Endothelial cell of umbilical vein (primary cell): ENCODE measurements around the gene ALDH1A3. TPM values are rescaled to one million over a fixed set of nuclear protein-coding genes. Genes with fewer than 3 reads are reported as not detected.

Experiments used
- BruUV-seq: library from RNA; stranded (reverse); fragments of 400-500 nt; replicated peaks from 2 replicates; lab custom pipeline; 2021; lab: Mats Ljungman, UMichigan
- CTCF ChIA-PET: fragments of 300-600, 350-600 bp; sonication (Branson Sonifier 250); formaldehyde crosslinking; loops from one replicate; lab custom pipeline; 2021; ENCODE audit warnings: antibody characterized with exemption, inconsistent platforms; lab: Charles Lee
- POLR2A ChIA-PET: fragments of 300-600, 350-600 bp; sonication (Branson Sonifier 250); formaldehyde crosslinking; loops from one replicate; lab custom pipeline; 2021; ENCODE audit warnings: antibody characterized with exemption, inconsistent platforms; lab: Charles Lee
- DNase-seq: peaks from one replicate; pipeline ENCODE4 v3.0.0-alpha.2; 2011; ENCODE audit warnings: low read depth, low spot score
- FAIRE-seq: peaks from 2 replicates; lab custom pipeline; 2011; peaks lifted over from hg19 to GRCh38; lab: Jason Lieb, UNC
- H2AFZ ChIP-seq: 2 replicates; pipeline ENCODE4 v1.6.0; 2012; ENCODE audit warnings: low read depth, low read length, control low read depth, inconsistent platforms
- H3K27ac ChIP-seq: 2 replicates; pipeline ENCODE4 v1.5.1; 2011; ENCODE audit warnings: low read depth, mild to moderate bottlenecking, control low read depth, low read length, moderate library complexity; ENCODE audit not compliant: insufficient read depth
- H3K27me3 ChIP-seq, 2 experiments: 2 replicates each; pipeline versions ENCODE4 v1.6.0 to v1.6.1; 2011; ENCODE audit warnings: low read length in 2 of 2, mixed read lengths in 1 of 2; ENCODE audit not compliant: control insufficient read depth in 2 of 2, insufficient read depth in 2 of 2
- H3K36me3 ChIP-seq, 2 experiments: 2 replicates in 1 of 2; 3 replicates in 1 of 2; pipeline ENCODE4 v1.5.1; 2011; ENCODE audit warnings: low read length in 2 of 2, mild to moderate bottlenecking in 1 of 2, moderate library complexity in 1 of 2; ENCODE audit not compliant: control insufficient read depth in 2 of 2, insufficient read depth in 2 of 2; ENCODE audit errors: extremely low read depth in 1 of 2
- H3K4me1 ChIP-seq: 3 replicates; pipeline ENCODE4 v1.5.1; 2011; ENCODE audit warnings: mild to moderate bottlenecking, low read length; ENCODE audit not compliant: control insufficient read depth, insufficient read depth; ENCODE audit errors: extremely low read depth
- H3K4me2 ChIP-seq: 2 replicates; pipeline ENCODE4 v1.6.1; 2011; ENCODE audit warnings: low read length, control low read depth, mixed read lengths; ENCODE audit not compliant: insufficient read depth
- H3K4me3 ChIP-seq, 3 experiments: fragments of 200-600 bp in 1 of 3; sonication (generic), shearing (Covaris generic) in 1 of 3; replicated peaks in 1 of 3; 2 replicates each; pipeline ENCODE4 v1.5.1; 2011 to 2016; ENCODE audit warnings: control low read depth in 3 of 3, low read length in 3 of 3, mild to moderate bottlenecking in 2 of 3, inconsistent platforms in 1 of 3, low read depth in 1 of 3, moderate library complexity in 1 of 3; ENCODE audit not compliant: insufficient read depth in 1 of 3
- H3K79me2 ChIP-seq: 2 replicates; pipeline ENCODE4 v1.6.0; 2012; ENCODE audit warnings: low read length, inconsistent platforms; ENCODE audit not compliant: control insufficient read depth, insufficient read depth
- H3K9ac ChIP-seq: replicated peaks from 2 replicates; pipeline ENCODE3; 2011; ENCODE audit warnings: low read length, control low read depth; ENCODE audit not compliant: insufficient read depth; ENCODE audit errors: extremely low read depth
- H3K9me1 ChIP-seq: replicated peaks from 3 replicates; pipeline ENCODE4 v1.6.0; 2011; ENCODE audit warnings: mild to moderate bottlenecking, low read length; ENCODE audit not compliant: control insufficient read depth, insufficient read depth; ENCODE audit errors: extremely low read depth
- H3K9me3 ChIP-seq: replicated peaks from 2 replicates; pipeline ENCODE4 v1.5.1; 2012; ENCODE audit warnings: low read length, inconsistent platforms; ENCODE audit not compliant: control insufficient read depth, insufficient read depth
- H4K20me1 ChIP-seq: replicated peaks from 2 replicates; pipeline ENCODE3; 2011; ENCODE audit warnings: mild to moderate bottlenecking, low read length; ENCODE audit not compliant: control insufficient read depth, insufficient read depth; ENCODE audit errors: extremely low read depth
- CTCF ChIP-seq, 2 donors: IDR thresholded peaks; 1 replicate in 1 of 2; 2 replicates in 1 of 2; pipeline ENCODE4 v1.5.1; 2011; ENCODE audit warnings: low read length in 2 of 2, mild to moderate bottlenecking in 2 of 2, moderate library complexity in 2 of 2, control low read depth in 1 of 2, inconsistent platforms in 1 of 2, low read depth in 1 of 2; ENCODE audit not compliant: insufficient read depth in 1 of 2; ENCODE audit errors: extremely low read depth in 1 of 2
- EZH2 ChIP-seq: IDR thresholded peaks from 2 replicates; pipeline ENCODE4 v1.6.1; 2012; ENCODE audit warnings: borderline replicate concordance, low read depth, mild to moderate bottlenecking, moderate library complexity, low read length, inconsistent platforms; ENCODE audit not compliant: severe bottlenecking
- FOS ChIP-seq: IDR thresholded peaks from 2 replicates; pipeline ENCODE4 v1.6.1; 2011; ENCODE audit warnings: mild to moderate bottlenecking, low read length, moderate library complexity, borderline replicate concordance; ENCODE audit not compliant: insufficient read depth
- GATA2 ChIP-seq: IDR thresholded peaks from 2 replicates; pipeline ENCODE4 v1.7.0; 2011; ENCODE audit warnings: low read depth, mild to moderate bottlenecking, moderate library complexity, mixed read lengths, low read length; ENCODE audit not compliant: insufficient read length, insufficient read depth
- JUN ChIP-seq: IDR thresholded peaks from 2 replicates; pipeline ENCODE4 v1.6.1; 2011; ENCODE audit warnings: borderline replicate concordance, low read depth; ENCODE audit not compliant: insufficient read length, insufficient read depth
- MYC ChIP-seq: IDR thresholded peaks from one replicate; pipeline ENCODE4 v1.6.1; 2011; ENCODE audit warnings: mild to moderate bottlenecking, low read depth, low read length
- POLR2A ChIP-seq: IDR thresholded peaks from 2 replicates; pipeline ENCODE4 v1.6.1; 2012; ENCODE audit warnings: low read depth, mild to moderate bottlenecking, control low read depth, low read length
- POLR2AphosphoS5 ChIP-seq: IDR thresholded peaks from 2 replicates; pipeline ENCODE4 v1.6.1; 2012; ENCODE audit warnings: low read depth, mild to moderate bottlenecking, control low read depth, low read length, moderate library complexity; ENCODE audit not compliant: insufficient read depth
- dilution Hi-C: fragments of 300-500 bp; cut with MboI; formaldehyde crosslinking; loops from one replicate; pipeline ENCODE4 v1.15.0; 2019; ENCODE audit warnings: low sequenced_read_pairs; ENCODE audit not compliant: extremely low pct_ligation_motif_present
- intact Hi-C: fragments of 100-400 bp; cut with micrococcal nuclease; formaldehyde crosslinking; loops from one replicate; pipeline ENCODE4 v1.10.0; 2022
- polyA plus RNA-seq, 4 experiments: library from polyadenylated mRNA; depleted of rRNA in 3 of 4; stranded (reverse) in 3 of 4; unstranded in 1 of 4; fragments of >200 nt; gene quantifications; 2 replicates each; pipeline versions ENCODE4 v1.2.1 to v1.2.3, GENCODE V29; 2011 to 2012; ENCODE audit warnings: missing spikeins in 1 of 4
- total RNA-seq: library from RNA; stranded (reverse); gene quantifications from 2 replicates; pipeline ENCODE4 v1.2.3, GENCODE V29; 2021
- TF ChIP-seq, protein P1 (sequence below): IDR thresholded peaks from 2 replicates; pipeline ENCODE4 v1.6.1; 2011; ENCODE audit not compliant: insufficient read depth, insufficient read length

The ALDH1A3 gene
- total and polyA plus RNA-seq, 2 donors (not counting 3 experiments of a cell fraction or from before 2014, with no cell fraction given), result 2.8 to 5.8 TPM

DNA sequence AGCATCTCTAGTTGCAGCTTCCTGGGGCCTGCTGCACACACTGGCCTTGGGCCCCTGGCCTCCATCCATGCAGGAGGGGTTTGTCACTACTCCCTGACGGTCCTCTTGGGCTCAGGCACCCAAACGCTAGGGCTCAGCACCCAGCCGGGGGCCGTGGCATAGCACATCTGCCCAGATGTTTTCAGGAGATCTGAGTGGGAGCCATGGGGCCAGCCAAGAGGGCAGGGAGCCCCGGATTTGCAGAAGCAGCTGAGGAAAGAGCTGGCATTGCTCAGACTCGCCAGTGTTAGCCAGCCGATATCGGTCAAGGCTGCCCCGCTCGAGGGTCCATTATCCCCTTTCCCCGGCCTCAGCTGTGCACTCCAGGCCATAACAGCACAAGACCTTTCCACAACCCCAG, 1.5 kb upstream of the ALDH1A3 start:
- Histone ChIP-seq H3K4me2 (no peak overlapping the region), H3K79me2 (no peaks in the 10 kb centered on the region), H3K27me3 (peaks cover 17% of the 10 kb centered on the region in 2 experiments), H3K36me3 (no peaks in the 10 kb centered on the region), H3K27ac (no peak overlapping the region), H2AFZ (no peak overlapping the region), H3K4me1 (peaks cover 3% of the 10 kb centered on the region), H4K20me1 (no peaks in the 10 kb centered on the region), H3K4me3 (no peak overlapping the region), H3K9me3 (no peaks in the 10 kb centered on the region), H3K9me1 (no peaks in the 10 kb centered on the region), H3K9ac (no peak overlapping the region)
- no peak for FAIRE-seq
- TF ChIP-seq, protein P1, sequence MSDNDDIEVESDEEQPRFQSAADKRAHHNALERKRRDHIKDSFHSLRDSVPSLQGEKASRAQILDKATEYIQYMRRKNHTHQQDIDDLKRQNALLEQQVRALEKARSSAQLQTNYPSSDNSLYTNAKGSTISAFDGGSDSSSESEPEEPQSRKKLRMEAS, result no peak
- TF ChIP-seq EZH2, result no peak
- no peak for TF ChIP-seq MYC
- TF ChIP-seq FOS, result no peak
- no peak for TF ChIP-seq POLR2A
- no peak for TF ChIP-seq POLR2AphosphoS5
- no peak for TF ChIP-seq GATA2
- TF ChIP-seq CTCF (IDR thresholded peaks at IDR 0.05; ENCODE audit: extremely low read depth in 1 of 2, insufficient read depth in 1 of 2, low read depth in 1 of 2, low read length in 2 of 2), result no peak
- no peak for TF ChIP-seq JUN
- ChIA-PET CTCF (interaction anchor here (0.7 to 7.4 kb wide), 5 partner anchors 11 to 206 kb away, joined by 3 to 34 read pairs (median 7); partner anchors contain the start of gene LRRK1), POLR2A (no interaction called here)
- no peak for DNase-seq
- dilution Hi-C loops, result no loop called here
- no TSS peak for BruUV-seq
- intact Hi-C loops, result loop anchor here (10.0 kb wide), 1 partner anchor 523 kb away; no protein-coding TSS in a partner anchor
